ENCODE results near the gene EIF2S1. TPM values are rescaled to one million over a fixed set of nuclear protein-coding genes. Genes with fewer than 3 reads are reported as not detected.

EIF2S1 gene
- 100 to 1,000 TPM in 1 of 9 donors, 10 to 100 TPM in 8; 67.3 to 103 (median 91.7) TPM for total RNA-seq
- polyA plus RNA-seq: 100 to 1,000 TPM in 1 of 2 donors, 10 to 100 TPM in 1; 37.6 to 232 TPM
- long read RNA-seq, donor 1, full-length matches to known transcripts: 93 of 95 reads
- long read RNA-seq, donor 1, partial matches to known transcripts: 0 of 95 reads
- long read RNA-seq, donor 1, other reads (novel, unspliced or antisense): 2 of 95 reads
- long read RNA-seq, donor 2, full-length matches to known transcripts: 446 of 464 reads
- long read RNA-seq, donor 2, partial matches to known transcripts: 3 of 464 reads
- long read RNA-seq, donor 2, other reads (novel, unspliced or antisense): 15 of 464 reads
- long read RNA-seq, donor 3, full-length matches to known transcripts: 88 of 91 reads
- long read RNA-seq, donor 3, partial matches to known transcripts: 1 of 91 reads
- long read RNA-seq, donor 3, other reads (novel, unspliced or antisense): 2 of 91 reads

GRCh38 chr14:67359775-67360469 is at the start of gene EIF2S1, which contains the start of gene ATP6V1D:
EIF2S1 (plus strand) TSS chr14:67360328; CDS start chr14:67364768, 4,440 bp downstream.
ATP6V1D (minus strand) TSS chr14:67359804; CDS start chr14:67359698, 106 bp downstream.
- intact Hi-C loops (cut with DNase I): loop anchor here in 3 of 10 donors (2.0 to 10.0 kb wide), 4 partner anchors 115 to 853 kb away; partner anchors contain the start of genes PALS1 (in 3 of the 3) and GPHN (in 1 of the 3)
- ATAC-seq: peak; percentile 98 to 99 (median 98)
- Histone ChIP-seq H3K27me3 (no peaks in the 10 kb centered on the region), H3K9me3 (no peaks in the 10 kb centered on the region), H3K4me1 (peaks cover 9 to 70% (median 56%) of the 10 kb centered on the region in 12 donors), H3K4me3 (peak within 1 kb of the TSS; percentile 65 to 92 (median 82)), H3K27ac (peak within 1 kb of the TSS; percentile 89 to 99 (median 97)), H3K36me3 (peaks cover 0 to 27% (median 9%) of the 10 kb centered on the region in 9 donors)
- DNase-seq: peak; percentile 99 to 100 (median 100)
- 0% methylated on average over 47 of the region's 47 CpGs for WGBS, 4 donors
- TF ChIP-seq POLR2A (IDR thresholded peaks at IDR 0.05) (peak in 1 of 2 donors; percentile 43), CTCF (IDR thresholded peaks at IDR 0.05) (peak in 11 of 12 donors; percentile 76 to 100 (median 94))

GRCh38 chr14:67311868-67312267 is 48.3 kb upstream of the EIF2S1 start:
- no peaks in the 10 kb centered on the region for H3K9me3 ChIP-seq
- peaks cover 0 to 81% (median 43%) of the 10 kb centered on the region in 9 donors for H3K36me3 ChIP-seq
- DNase-seq (no peak), ATAC-seq (no peak)
- H3K27ac ChIP-seq: no peak overlapping the region
- H3K4me3 ChIP-seq: no peak overlapping the region
- H3K4me1 ChIP-seq: no peaks in the 10 kb centered on the region
- WGBS, 4 donors: 96 to 98% (median 97%) methylated on average over 2 of the region's 2 CpGs
- no peaks in the 10 kb centered on the region for H3K27me3 ChIP-seq
- TF ChIP-seq POLR2A (IDR thresholded peaks at IDR 0.05): no peak
- no peak for TF ChIP-seq CTCF (IDR thresholded peaks at IDR 0.05)
- intact Hi-C loops (cut with DNase I): no loop called here

GRCh38 chr14:67313153-67313552 is 47.0 kb upstream of the EIF2S1 start:
- DNase-seq (no peak), ATAC-seq (no peak)
- no peaks in the 10 kb centered on the region for H3K9me3 ChIP-seq
- intact Hi-C loops (cut with DNase I): no loop called here
- H3K4me3 ChIP-seq: no peak overlapping the region
- no peaks in the 10 kb centered on the region for H3K27me3 ChIP-seq
- H3K36me3 ChIP-seq: peaks cover 0 to 86% (median 54%) of the 10 kb centered on the region in 9 donors
- no peaks in the 10 kb centered on the region for H3K4me1 ChIP-seq
- 83 to 92% (median 91%) methylated on average over 1 of the region's 1 CpG for WGBS, 4 donors
- H3K27ac ChIP-seq: no peak overlapping the region
- TF ChIP-seq POLR2A (IDR thresholded peaks at IDR 0.05) (no peak), CTCF (IDR thresholded peaks at IDR 0.05) (no peak)

GRCh38 chr14:67317822-67318221 is 42.3 kb upstream of the EIF2S1 start:
- Histone ChIP-seq H3K36me3 (peaks cover 0 to 94% (median 70%) of the 10 kb centered on the region in 9 donors), H3K4me3 (no peak overlapping the region), H3K9me3 (no peaks in the 10 kb centered on the region), H3K27ac (no peak overlapping the region), H3K4me1 (no peaks in the 10 kb centered on the region), H3K27me3 (no peaks in the 10 kb centered on the region)
- 81 to 91% (median 87%) methylated on average over 1 of the region's 1 CpG for WGBS, 4 donors
- DNase-seq (no peak), ATAC-seq (no peak)
- TF ChIP-seq POLR2A (IDR thresholded peaks at IDR 0.05) (no peak), CTCF (IDR thresholded peaks at IDR 0.05) (no peak)
- intact Hi-C loops (cut with DNase I): no loop called here

Data from heart left ventricle (tissue), 16 donors.